ENCODE results near the gene GUCY1A1.

- TF ChIP-seq CTCF (IDR thresholded peaks at IDR 0.05): no peak
- no peak for TF ChIP-seq ZFX (IDR thresholded peaks at IDR 0.05; ENCODE audit: borderline replicate concordance)
Observed at GRCh38 chr4:155657985-155658680, 8.5 kb upstream of the GUCY1A1 start.
